ENCODE results near the gene ACTRT3.

DNA sequence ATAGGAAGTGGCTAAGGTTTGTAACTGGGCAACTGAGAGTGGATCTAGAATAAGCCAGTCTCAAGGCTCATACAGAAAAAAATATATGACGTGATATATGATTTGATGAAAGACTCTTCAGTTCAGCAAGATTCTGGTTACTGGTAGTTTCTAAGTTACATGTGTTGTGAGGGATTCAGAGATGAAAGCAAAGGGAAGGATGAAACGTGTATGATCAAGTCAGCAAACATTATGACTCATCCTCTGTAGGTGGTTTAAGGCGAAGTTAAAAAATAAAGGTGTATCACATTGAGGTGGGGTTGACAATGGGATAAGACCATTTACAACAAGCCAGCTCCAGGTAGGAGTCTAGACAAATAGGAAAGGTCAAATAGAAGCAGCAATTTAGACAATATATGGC, 20.7 kb downstream of the ACTRT3 start:
- TF ChIP-seq JUN (IDR thresholded peaks at IDR 0.05) (no peak), ZSCAN20 (CRISPR knock-in tag; IDR thresholded peaks at IDR 0.05) (no peak)

Measured in A549 (cell line).